ENCODE data around the gene TEX53. TPM values are rescaled to one million over a fixed set of nuclear protein-coding genes. Genes with fewer than 3 reads are reported as not detected.

TEX53 gene
- total and polyA plus RNA-seq, 10 of the 15 experiments (the other 5 are each of a cell fraction or from before 2014, with no cell fraction given) = not detected

DNA sequence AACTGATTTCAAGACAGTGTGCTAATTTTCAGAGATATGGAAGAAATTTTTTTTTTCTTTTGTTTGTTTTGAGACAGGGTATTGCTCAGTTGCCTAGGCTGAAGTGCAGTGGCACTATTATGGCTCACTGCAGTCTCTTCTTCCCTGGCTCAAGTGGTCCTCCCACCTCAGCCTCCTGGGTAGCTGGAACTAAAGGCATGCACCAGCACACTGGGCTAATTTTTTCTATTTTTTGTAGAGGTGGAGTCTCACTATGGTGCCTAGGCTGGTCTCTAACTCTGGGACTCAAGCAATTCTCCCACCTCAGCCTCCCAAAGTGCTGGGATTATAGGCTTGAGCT is 34.3 kb upstream of the TEX53 start (continued):
- TF ChIP-seq, protein P1, sequence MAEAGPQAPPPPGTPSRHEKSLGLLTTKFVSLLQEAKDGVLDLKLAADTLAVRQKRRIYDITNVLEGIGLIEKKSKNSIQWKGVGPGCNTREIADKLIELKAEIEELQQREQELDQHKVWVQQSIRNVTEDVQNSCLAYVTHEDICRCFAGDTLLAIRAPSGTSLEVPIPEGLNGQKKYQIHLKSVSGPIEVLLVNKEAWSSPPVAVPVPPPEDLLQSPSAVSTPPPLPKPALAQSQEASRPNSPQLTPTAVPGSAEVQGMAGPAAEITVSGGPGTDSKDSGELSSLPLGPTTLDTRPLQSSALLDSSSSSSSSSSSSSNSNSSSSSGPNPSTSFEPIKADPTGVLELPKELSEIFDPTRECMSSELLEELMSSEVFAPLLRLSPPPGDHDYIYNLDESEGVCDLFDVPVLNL (IDR thresholded peaks at IDR 0.05; ENCODE audit: low read depth, low read length) = no peak
- TF ChIP-seq MYC (IDR thresholded peaks at IDR 0.05; ENCODE audit: insufficient read depth, insufficient read length, insufficient replicate concordance, low read length, severe bottlenecking) = no peak
- no peak for TF ChIP-seq KLF5 (IDR thresholded peaks at IDR 0.05; ENCODE audit: partially characterized antibody)
- TF ChIP-seq ZNF217 (IDR thresholded peaks at IDR 0.05) = no peak
- no peak for TF ChIP-seq EGR1 (IDR thresholded peaks at IDR 0.05; ENCODE audit: borderline replicate concordance in 1 of 2, low read depth in 2 of 2, low read length in 2 of 2)
- TF ChIP-seq, protein P2, sequence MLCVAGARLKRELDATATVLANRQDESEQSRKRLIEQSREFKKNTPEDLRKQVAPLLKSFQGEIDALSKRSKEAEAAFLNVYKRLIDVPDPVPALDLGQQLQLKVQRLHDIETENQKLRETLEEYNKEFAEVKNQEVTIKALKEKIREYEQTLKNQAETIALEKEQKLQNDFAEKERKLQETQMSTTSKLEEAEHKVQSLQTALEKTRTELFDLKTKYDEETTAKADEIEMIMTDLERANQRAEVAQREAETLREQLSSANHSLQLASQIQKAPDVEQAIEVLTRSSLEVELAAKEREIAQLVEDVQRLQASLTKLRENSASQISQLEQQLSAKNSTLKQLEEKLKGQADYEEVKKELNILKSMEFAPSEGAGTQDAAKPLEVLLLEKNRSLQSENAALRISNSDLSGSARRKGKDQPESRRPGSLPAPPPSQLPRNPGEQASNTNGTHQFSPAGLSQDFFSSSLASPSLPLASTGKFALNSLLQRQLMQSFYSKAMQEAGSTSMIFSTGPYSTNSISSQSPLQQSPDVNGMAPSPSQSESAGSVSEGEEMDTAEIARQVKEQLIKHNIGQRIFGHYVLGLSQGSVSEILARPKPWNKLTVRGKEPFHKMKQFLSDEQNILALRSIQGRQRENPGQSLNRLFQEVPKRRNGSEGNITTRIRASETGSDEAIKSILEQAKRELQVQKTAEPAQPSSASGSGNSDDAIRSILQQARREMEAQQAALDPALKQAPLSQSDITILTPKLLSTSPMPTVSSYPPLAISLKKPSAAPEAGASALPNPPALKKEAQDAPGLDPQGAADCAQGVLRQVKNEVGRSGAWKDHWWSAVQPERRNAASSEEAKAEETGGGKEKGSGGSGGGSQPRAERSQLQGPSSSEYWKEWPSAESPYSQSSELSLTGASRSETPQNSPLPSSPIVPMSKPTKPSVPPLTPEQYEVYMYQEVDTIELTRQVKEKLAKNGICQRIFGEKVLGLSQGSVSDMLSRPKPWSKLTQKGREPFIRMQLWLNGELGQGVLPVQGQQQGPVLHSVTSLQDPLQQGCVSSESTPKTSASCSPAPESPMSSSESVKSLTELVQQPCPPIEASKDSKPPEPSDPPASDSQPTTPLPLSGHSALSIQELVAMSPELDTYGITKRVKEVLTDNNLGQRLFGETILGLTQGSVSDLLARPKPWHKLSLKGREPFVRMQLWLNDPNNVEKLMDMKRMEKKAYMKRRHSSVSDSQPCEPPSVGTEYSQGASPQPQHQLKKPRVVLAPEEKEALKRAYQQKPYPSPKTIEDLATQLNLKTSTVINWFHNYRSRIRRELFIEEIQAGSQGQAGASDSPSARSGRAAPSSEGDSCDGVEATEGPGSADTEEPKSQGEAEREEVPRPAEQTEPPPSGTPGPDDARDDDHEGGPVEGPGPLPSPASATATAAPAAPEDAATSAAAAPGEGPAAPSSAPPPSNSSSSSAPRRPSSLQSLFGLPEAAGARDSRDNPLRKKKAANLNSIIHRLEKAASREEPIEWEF (IDR thresholded peaks at IDR 0.05; ENCODE audit: insufficient replicate concordance, low read depth, low read length) = no peak

Data from GM12878 (cell line).